Ecto neural progenitor cell (in vitro differentiated cells): ENCODE data around the gene GPC3.

Source experiments
- DNase-seq: peaks from one replicate; pipeline ENCODE4 v3.0.0-alpha.2; 2018; ENCODE audit warnings: low spot score

The GPC3 gene

GRCh38 chrX:133884430-133885394 lies 100.7 kb downstream of the GPC3 start:
- no peak for DNase-seq

- DNase-seq: no peak
Measured at GRCh38 chrX:133881893-133882292, 103.5 kb downstream of the GPC3 start.

GRCh38 chrX:133881007-133881406 lies 104.4 kb downstream of the GPC3 start:
- no peak for DNase-seq

GRCh38 chrX:133880032-133880443 lies 105.4 kb downstream of the GPC3 start:
- DNase-seq: no peak

- no peak for DNase-seq
Measured at GRCh38 chrX:133878710-133879109, 106.7 kb downstream of the GPC3 start.

- DNase-seq: no peak
Measured at GRCh38 chrX:133876646-133877045, 108.7 kb downstream of the GPC3 start.

- no peak for DNase-seq
Measured at GRCh38 chrX:133869270-133869669, 116.1 kb downstream of the GPC3 start.

- no peak for DNase-seq
Measured at GRCh38 chrX:133868682-133869081, 116.7 kb downstream of the GPC3 start.

- no peak for DNase-seq
Measured at GRCh38 chrX:133868250-133868649, 117.1 kb downstream of the GPC3 start.

GRCh38 chrX:133865761-133866471 lies 119.5 kb downstream of the GPC3 start:
- DNase-seq: no peak

- no peak for DNase-seq
Measured at GRCh38 chrX:133864236-133864635, 121.2 kb downstream of the GPC3 start.

- no peak for DNase-seq
Measured at GRCh38 chrX:133859860-133860259, 125.5 kb downstream of the GPC3 start.

GRCh38 chrX:133859336-133859735 lies 126.1 kb downstream of the GPC3 start:
- DNase-seq: no peak

GRCh38 chrX:133857640-133858269 lies 127.6 kb downstream of the GPC3 start:
- no peak for DNase-seq

- no peak for DNase-seq
Measured at GRCh38 chrX:133856819-133857218, 128.6 kb downstream of the GPC3 start.

GRCh38 chrX:133854290-133854689 lies 131.1 kb downstream of the GPC3 start:
- DNase-seq: no peak

GRCh38 chrX:133852837-133853356 lies 132.5 kb downstream of the GPC3 start:
- no peak for DNase-seq

- DNase-seq: no peak
Measured at GRCh38 chrX:133852401-133852800, 133.0 kb downstream of the GPC3 start.

- DNase-seq: no peak
Measured at GRCh38 chrX:133850399-133850798, 135.0 kb downstream of the GPC3 start.

- DNase-seq: no peak
Measured at GRCh38 chrX:133849676-133850075, 135.7 kb downstream of the GPC3 start.

GRCh38 chrX:133847340-133847994 lies 137.9 kb downstream of the GPC3 start:
- no peak for DNase-seq

GRCh38 chrX:133846311-133846710 lies 139.1 kb downstream of the GPC3 start:
- no peak for DNase-seq
